GM21528 (cell line): ENCODE data around the gene FXYD7.

Source experiments
- ATAC-seq: cut with Tn5 transposase; IDR thresholded peaks from one replicate; pipeline ENCODE4 v1.9.1; 2021; ENCODE audit warnings: mild to moderate bottlenecking, moderate library complexity; ENCODE audit not compliant: unreplicated experiment, low FRiP score

The FXYD7 gene

DNA sequence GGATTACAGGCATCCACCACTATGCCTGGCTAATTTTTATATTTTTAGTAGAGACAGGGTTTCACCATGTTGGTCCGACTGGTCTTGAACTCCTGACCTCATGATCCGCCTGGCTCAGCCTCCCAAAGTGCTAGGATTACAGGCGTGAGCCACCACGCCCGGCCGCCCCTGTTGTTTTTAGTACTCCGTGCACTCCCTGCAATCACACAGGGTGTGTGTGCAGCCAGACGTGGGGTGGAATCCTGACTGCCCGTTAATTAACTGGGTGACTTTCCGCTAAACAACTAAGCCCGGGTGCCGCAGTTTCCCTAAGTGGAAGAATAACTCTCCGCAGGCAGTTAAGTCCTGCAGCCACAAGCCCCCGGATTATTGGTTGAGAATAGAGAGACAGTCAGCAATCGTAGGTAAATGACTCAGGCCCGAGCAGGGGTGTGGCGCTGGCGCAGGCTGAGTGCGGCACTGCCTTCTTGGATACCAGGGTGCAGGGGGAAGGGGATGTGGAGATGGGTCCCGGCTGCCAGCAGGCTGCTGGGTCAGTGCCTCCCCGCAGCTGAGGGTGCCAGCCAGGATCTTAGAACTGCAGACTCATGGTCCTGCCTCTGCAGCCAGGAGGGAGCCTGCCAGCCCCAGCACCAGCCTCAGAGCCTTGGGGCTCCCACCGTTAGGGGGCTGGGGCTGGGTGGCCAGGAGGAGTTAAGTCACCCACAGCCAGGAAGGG lies 33.5 kb upstream of the FXYD7 start:
- no peak for ATAC-seq

DNA sequence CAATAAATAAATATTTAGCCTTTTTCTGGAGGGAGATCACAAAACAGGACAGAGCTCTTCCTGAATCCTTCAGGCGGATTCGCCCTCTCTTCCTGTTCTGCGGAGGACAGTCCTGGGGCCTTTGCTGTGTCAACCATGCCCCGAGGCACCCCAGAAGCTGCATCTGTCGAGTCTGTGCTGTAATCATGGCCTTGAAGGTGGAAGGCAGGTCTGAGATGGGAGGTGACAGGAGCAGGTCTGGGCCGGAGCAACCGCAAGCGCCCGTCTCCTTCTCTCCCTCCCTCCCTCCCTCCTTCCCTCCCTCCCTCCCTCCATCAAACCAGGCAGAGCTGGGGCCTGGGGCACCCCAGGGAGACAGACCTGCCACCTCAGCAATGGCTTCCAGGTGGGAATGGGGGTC lies 32.1 kb upstream of the FXYD7 start:
- no peak for ATAC-seq

DNA sequence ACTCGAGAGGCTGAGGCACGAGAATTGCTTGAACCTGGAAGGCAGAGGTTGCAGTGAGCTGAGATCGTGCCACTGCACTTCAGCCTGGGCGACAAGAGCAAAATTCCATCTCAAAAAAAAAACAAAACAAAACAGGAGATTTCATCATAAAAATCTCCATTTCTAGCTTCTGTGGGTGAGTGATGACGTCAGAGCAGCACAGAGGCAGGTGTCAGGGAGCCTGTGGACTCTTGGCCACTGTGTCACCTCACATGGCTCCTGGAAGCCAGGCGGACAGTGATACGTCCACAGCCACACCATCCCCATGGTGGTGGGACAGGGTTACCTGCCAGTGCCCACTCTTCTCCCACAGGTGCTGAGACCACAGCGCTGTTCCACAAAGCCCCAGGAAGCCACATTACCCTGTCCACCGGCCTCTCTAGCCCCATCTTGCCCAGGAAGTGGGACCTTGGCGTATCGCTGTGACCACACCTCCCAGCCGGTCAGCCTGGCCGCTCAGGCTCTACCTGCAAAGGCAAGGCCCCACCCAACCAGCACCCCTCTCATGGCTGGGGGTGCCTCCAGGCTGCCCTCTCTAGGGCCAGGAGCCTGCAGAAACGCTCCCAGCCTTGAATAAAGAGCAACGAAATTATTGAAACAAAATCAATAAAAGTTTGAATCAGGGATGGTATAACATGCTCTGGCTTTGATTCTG lies 29.9 kb upstream of the FXYD7 start:
- ATAC-seq = no peak

DNA sequence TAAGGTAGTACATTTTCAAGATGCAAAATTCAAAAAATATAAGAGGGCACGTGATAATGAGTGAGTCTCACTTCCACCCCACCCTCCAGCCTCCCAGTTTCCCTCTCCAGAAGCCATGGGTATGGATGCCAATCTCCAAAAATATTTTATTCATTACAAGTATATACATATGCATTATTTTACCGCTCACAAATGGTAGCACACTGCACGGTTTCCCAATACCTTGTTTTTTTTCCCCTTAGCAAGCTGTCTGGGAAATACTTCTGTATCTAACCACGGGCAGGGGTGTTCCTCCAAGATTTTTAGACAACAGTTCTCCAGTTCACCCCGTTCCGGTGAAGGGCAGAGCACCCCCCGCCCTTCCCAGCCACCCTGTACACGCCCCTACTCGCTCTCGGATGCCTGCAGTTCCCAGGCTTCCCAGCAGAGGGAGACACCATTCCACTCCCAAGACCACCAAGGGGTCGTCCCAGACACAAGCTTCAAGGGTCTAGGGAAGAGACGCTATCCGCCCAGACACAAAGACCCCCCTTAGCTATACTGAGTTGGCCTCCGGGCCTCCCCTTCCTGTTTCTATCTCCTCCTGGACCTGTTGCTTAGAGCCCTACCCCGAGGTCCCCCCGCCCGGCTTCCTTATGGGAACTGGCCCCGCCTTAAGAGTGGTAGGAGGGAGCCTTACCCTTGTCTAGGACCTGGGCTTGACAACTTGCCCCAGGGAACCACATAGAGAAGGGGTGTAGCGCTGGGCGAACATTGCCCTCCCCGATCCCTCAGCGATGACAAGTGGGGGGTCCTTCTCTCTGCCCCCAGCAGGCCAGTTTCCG lies 28.5 kb upstream of the FXYD7 start:
- ATAC-seq = no peak

DNA sequence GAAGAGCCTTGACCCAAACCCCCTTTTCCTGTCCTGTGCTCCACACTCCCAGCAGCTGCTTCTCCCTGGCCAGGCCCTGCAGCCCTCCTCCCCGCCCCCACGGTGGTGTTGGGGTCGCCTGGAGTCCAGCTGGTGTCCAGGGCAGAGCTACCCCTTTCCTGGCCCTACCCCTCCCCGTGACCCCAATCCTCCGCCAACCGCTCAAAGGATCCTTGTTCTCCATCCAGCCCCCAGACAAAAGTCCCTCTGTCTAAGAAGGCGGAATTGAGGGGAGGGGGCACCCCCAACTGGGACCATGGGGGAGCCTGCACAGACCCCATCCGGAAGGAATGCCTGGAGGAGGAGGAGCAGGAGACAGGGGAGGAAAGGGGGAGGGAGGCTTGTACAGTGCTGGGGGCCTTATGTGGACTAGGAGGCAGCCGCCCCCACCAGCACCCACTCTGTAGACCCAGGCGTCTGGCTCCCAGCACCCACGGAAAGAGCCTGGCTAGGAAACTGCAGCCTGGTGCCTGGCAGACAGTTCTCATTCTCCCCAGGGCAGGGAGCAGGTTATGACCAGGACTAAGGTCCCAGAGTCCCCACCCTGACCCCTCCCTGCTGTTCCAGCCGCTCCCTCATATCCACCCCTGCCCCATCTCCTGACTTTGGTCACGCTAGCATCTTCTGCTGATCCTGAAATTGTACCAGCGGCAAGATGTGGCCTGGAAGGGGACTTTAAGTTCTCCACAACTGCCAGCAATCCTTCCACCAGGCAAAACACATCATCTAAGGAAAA lies 27.7 kb upstream of the FXYD7 start, which contains the start of gene FXYD3:
Gene FXYD3, plus strand, starts transcription at position 647 of the 775 bp plus-strand sequence. CDS start 3,554 bp downstream, outside the sequence.
- no peak for ATAC-seq

DNA sequence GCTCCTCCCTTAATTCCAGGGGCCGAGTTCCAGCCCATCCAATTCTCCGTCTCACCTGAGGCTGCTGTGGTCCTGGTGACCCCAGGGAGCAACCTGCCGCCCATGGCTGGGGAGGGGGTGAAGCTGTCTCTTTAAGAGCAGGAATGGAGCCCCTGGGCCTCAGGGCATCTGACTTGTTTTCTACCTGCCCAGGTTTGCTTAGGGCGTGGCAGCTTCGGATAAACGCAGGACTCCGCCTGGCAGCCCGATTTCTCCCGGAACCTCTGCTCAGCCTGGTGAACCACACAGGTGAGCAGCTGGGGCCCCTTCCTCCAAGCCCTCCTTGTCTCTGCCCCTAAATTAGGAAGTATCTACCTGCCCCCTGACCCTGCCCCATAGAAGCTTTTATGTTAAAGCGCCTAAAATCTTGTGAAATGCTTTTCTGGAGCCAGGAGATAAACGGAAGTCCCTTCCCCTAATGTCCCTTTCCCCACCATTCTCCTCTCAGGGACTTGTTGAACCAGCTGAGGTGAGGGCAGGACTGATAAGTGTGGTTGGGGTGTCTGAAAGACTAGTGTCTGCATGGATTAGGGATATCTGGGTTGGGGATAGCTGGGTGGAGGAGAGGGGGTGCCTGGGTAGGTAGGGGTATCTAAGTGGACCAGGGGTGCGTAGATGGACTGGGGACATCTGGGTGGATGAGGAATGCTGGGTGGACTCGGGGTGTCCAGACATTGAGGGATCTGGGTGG lies 26.8 kb upstream of the FXYD7 start:
- no peak for ATAC-seq

DNA sequence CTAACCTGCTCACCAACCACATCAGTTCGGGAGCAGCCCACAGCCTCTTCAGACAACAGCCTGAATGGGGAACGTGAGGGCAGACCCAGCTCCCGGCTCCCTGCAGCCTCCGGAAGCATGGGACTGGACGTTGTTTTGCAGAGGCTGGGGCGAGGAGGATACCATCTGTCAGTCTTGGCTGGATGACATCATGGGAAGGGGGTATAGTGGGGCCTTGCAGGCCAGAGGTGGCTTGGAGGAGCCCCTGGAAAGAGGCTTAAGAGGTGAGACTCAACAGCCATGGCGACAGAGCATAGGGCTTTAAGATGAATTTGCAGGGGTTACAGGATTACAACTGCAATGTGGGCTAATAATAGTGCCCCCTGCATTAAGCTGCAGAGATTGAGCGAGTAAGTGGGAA lies 25.9 kb upstream of the FXYD7 start:
- no peak for ATAC-seq

DNA sequence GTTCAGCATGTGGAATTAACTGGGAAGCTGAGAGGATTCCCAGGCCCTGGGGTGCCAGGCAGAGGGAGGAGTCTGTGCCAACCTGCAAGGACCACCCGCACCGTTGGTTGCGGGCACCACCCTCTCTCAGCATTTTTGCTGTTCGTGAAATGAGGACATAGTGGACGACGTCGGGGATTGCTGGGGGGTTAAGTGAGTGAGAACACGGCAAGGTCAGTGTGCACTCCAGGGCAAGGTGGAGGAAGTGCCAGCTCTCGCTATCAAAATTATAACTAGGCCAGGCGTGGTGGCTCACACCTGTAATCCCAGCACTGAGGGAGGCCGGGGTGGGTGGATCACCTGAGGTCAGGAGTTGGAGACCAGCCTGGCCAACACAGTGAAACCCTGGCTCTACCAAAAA lies 25.3 kb upstream of the FXYD7 start:
- ATAC-seq = no peak

DNA sequence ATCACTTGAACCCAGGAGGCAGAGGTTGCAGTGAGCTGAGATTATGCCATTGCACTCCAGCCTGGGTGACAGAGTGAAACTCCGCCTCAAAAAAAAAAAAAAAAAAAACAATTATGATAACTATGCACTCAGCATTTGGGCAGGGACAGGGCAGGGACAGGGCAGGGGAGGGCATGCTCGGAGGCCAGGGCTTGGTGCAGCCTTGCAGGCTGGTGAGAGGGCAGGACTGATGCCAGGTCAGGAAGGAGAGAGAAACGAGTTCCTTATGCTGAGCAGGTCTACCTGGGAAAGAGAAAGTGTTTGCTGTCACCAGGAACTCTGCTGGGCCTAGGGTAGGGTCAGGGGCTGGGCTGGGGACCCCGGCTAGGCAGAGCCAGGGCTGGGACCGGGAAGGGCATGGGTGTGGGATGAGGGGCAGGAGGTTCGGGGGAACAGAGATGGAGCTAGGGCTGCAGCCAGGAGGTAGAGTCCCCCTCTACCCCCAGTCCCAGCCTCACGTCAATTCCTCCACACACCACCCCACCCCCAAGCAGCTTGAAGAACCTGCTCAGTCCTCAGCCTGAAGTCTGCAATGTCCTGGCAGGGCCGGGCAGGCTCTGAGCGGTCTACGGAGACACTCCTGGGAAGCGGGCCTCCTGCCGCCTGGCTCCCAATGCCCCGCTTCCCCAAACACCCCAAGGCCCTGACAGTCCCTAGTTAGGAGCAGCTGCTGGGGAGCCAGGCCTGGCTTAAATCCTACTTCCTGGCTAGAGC lies 24.6 kb upstream of the FXYD7 start:
- no peak for ATAC-seq

DNA sequence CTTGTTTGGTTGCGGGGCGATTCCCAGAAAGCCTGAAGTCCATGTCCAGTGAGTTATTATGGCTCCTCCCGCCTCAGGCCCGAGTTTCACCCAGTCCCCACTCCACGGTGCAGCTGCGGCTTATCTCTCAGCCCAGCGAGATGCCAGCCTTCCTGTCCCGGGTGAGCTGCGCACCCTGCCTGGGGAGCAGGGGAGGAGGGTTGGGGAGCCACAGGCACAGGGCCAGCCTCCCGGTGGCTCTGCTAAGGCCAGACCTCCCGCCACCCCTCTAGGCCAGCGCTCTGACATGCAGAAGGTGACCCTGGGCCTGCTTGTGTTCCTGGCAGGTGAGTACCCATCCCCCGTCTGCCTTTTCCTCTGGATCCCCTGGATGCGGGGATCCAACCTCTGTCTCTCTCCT lies 24.0 kb upstream of the FXYD7 start:
- ATAC-seq = no peak

DNA sequence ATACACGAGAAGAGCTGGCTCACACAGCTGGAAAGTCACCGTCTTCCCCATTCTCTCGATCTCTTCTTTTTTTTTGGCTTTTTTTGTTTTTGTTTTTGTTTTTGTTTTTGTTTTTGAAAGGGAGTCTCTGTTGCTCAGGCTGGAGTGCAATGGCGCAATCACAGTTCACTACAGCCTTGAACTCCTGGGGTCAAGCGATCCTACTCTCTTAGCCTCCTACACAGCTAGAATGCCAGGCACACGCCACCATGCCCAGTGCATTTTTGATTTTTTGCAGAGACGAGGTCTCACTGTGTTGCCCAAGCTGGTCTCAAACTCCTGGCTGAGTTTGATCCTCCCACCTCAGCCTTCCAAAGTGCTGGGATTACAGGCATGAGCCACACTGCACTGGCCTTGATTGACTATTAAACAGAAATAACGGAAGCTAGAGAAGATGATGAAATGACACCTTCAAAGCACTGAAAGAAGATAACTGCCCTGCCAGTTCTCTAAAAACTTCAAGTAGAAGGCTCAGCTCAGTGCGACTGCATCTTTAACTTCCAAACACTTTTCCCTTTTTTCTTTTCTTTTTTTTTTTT lies 23.4 kb upstream of the FXYD7 start:
- no peak for ATAC-seq

DNA sequence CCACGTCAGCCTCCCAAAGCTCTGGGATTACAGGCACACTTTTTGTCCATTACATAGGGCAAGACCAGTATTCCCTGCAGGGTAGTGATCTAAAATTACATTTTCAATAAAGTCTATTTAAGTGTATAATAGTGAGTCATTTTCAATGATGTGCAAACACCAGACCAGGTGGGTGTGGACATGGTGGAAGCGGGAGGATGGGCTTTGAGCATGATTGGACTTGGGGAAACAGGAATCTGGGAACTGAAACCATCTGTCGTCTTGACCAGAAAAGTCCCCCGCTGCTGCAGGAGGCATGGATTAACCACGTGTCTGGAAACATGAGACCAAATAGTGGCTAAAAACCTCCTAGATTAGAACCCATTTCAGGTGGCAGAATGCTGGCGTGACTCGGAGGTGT lies 22.6 kb upstream of the FXYD7 start:
- no peak for ATAC-seq

DNA sequence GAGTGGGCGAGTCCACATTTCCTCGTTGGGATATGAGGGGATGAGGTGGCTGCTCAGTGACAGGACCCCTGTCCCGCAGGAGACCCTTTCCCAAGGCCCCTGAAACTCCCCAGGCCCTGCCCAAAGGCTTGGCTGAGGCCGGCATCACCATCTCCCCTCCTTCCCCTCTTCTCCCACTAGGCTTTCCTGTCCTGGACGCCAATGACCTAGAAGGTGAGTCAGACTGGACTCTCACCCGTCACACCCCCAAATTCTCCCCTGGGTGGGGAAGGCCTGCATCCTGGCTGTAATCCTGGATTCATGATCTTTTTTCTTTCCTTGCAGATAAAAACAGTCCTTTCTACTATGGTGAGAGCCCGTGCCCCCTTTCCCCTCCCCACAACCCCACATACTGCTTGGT lies 22.2 kb upstream of the FXYD7 start:
- no peak for ATAC-seq

DNA sequence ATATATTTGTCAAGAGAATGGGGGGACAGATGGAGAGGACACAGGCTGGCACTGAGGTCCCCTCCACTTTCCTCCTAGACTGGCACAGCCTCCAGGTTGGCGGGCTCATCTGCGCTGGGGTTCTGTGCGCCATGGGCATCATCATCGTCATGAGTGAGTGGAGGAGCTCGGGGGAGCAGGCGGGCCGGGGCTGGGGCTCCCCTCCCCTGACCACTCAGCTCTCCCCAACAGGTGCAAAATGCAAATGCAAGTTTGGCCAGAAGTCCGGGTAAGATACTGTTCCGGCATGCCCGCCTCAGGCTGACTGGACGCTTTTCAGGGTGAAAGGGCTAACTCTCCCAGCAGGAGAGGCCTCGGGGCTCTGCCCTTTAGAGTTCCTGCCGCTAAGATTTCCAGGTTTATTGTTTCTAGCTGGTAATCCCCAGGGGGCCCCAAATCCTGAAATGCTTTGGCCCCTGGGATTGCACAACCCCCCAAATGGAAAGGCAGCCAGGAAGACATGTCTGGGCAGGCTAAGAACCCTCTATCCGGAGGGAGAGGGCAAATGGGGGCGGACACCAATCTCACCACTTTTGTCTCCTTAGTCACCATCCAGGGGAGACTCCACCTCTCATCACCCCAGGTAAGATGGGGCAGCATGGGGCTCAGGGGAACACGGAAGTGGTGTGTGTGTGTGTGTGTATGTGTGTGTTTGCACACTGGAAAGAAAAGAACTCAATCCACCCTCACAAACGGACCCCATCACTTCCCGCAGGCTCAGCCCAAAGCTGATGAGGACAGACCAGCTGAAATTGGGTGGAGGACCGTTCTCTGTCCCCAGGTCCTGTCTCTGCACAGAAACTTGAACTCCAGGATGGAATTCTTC lies 20.1 kb upstream of the FXYD7 start:
- ATAC-seq = no peak

DNA sequence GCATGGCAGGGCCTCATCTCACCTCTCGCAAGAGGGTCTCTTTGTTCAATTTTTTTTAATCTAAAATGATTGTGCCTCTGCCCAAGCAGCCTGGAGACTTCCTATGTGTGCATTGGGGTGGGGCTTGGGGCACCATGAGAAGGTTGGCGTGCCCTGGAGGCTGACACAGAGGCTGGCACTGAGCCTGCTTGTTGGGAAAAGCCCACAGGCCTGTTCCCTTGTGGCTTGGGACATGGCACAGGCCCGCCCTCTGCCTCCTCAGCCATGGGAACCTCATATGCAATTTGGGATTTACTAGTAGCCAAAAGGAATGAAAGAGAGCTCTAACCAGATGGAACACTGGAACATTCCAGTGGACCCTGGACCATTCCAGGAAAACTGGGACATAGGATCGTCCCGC lies 19.5 kb upstream of the FXYD7 start:
- ATAC-seq = no peak

DNA sequence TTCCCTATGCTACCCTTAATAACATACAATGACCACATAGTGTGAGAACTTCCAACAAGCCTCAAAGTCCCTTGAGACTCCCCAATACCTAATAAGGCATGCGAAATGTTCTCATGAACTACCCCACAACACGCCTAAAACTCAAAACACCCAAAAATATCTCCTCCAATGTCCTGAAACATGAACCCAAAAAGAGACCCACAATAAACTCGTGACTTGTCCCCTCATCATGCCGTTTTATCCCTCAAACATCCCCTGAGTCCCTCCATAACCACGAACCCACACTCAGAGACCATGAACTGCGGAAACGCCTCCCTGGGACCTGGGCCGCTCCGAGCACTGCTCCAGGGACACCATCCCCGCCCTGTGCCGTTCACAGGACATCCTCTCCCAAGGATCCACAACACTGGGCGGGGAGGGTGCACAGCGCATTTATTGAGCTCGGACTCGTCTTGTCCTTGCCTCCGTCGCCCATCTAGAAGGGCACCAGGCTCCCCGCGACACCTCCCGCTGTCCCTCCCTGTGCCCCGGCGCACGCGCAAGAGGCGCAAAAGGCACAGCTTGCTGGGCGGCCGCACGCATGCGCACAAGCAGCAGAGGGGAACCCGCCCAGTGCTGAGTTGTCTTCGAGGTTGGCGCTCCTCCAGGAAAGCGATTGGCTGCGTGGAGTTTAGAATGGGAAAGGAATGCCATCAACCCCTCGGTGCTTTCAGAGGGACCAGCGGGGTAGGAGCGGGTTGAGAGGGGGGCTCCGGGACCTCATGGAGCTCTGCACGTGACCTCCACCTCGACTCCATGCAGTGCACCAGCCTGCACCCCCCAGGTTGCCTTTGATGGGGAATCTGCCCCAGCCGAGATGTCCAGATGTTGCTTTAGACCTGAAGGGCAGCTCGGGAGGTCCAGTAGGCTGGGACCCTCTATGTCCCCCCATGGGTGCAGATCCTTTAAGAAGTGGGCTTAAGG lies 18.7 kb upstream of the FXYD7 start:
- no peak for ATAC-seq

DNA sequence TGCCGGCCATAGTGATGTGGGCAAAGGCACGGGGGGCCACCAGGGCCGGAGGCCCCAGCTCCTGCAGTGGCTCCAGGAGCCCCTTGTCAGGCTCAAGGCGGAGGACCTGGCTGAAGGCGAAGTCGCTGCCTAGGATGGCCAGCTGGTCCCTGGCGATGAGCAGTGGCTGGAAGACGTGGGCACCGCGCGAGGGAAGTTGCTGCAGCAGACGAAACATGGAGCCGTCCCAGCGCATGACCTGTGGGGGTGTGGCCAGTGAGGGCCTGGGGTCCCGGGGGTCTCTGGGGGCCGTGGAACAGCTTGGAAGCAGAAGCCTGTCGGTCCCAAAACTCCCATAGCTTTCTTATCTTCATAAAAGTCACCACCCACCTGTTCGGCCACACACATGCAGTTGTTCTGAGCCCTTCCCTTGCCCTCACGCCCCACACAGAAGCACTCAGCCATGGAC lies 17.8 kb upstream of the FXYD7 start:
- ATAC-seq = no peak
